HG03196 (cell line): ENCODE measurements around the gene SMARCAL1.

Experiments used
- ATAC-seq: cut with Tn5 transposase; IDR thresholded peaks from one replicate; pipeline ENCODE4 v1.9.1; 2021; ENCODE audit not compliant: unreplicated experiment

The SMARCAL1 gene

DNA sequence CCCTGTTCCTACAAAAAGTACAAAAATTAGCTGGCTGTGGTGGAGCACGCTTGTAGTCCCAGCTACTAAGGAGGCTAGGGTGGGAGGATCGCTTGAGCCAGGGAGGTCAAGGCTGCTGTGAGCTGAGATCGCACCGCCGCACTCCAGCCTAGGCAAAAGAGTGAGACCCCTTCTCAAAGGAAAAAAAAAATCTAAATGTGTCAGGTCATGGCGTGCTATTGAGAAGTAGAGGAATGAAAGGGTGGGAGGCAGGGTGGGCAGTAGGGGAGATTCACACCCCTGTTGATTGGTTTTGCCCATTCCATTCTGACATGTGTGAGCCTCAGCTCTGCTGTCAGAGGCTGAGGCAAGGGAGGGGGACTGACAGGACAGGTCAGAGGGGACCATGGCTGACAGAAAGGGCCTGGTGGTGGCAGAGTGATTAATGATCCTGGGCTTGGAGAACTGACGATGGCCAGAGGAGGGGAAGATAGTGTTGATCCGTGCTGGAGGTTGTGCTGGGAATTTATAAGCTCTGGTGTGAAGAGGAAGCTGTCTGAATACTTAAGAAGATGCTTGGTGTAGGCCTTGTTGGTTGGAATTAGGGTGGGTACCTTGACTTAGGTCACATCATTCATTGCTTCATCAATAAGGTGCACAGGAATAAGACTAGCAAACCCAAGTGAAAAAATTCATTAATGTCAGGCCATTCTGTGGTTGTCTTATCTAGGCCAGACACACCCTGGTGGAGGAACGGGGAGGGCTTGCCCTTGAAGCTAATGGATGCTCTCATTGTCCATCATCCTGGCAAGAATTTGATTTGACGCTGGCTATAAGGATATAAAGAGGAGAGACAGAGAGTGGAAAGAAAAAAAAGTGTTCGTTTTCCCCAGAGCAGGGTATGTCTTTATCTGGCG, 19.1 kb upstream of the SMARCAL1 start:
- no peak for ATAC-seq

DNA sequence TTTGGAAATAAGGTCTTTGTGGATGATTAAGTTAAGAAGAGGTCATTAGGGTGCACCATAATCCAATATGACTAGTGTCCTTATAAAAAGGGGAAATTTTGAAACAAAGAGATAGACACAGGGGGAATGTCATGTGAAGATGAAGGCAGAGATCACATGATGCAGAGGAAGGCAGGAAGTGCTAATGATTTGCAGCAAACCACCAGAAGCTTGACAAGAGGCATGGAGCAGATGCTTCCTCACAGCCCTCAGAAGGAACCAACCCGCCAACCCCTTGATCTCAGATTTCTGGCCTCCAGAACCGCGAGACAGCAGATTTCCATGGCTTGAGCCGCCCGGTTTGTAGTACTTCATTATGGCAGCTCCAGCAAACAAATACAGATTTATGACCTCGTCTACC, 17.4 kb upstream of the SMARCAL1 start:
- ATAC-seq = no peak

DNA sequence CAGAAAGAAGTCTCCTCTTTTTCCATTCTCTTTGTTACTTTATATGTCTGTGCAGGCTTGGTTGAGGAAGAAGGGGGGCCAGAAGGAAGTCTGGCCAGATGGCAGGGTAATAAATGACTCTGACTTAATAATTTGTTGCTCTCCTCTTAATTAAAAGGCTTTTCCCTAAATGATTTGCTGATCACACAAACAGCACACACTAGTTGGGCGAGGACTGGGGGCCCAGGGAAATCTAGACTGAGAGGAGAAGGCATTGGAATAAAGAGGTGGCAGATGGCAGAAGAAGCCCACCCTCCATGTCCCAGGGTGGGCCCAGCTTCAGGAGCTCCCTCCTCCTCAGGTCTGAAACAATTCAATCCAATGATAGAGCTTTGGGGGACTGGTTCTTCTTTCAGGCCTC, 12.7 kb upstream of the SMARCAL1 start:
- ATAC-seq = no peak

DNA sequence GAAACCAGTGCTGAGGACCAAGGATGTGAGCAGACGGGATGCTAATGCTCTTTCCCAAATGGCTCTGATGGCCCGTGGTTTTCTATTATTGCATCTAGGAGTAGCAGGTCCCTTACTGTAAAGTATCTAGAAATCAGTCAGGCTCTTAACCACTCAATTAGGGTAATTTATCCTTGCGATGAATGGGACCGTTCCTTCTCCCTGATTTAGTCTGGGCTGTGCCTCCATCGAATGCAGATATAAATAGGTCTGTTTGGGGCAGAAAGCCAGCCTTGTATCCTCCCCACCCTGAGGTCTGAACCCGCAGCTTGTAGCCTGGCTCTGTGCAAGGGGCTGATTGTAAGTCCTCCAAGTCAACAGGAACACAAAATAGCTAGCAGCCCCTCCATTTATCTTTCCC, 9.5 kb upstream of the SMARCAL1 start:
- ATAC-seq = no peak

DNA sequence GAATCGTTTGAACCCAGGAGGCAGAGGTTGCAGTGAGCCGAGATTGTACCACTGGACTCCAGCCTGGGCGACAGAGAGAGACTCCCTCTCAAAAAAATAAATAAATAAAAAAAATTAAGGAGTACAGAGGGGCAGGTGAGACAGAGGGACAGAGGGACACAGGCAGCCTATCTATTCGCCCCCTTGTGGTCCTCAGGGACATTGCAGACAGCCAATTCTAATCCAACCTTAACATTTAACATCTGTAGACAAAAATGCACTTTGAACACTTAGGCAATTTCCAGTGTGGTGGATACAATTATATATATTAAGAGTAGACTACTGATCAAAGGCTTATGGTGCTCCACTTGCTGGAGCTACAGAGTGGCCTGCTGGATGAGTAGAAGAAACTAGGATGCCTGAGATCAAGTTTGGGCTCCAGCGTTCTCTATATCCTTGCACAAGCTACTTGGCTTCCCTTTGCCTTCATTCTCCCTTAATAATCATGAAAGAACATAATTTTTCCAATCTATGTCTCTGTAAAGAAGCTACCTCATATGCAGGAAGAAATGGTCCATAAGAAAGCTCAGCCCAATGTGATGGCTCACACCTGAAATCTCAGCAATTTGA, 8.2 kb upstream of the SMARCAL1 start:
- ATAC-seq = no peak

DNA sequence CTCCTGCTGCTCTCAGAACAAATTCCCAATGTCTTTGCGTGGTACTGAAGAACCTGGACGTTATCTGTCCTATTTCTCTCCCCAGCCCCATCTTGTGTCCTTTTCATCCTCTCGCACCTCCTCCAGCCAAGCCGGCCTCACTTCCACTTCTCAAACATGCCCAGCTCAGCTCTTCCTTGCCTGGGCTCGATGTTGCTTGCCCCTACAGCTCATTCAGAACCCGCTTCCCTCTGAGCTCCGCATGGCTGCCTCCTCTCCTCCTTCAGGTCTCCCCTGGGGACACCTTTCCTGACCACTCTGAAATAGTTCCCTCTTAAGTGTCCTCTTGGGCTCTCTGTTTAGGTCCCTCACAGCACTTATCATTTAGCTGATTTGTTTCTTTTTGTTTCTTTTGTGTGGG, 6.7 kb upstream of the SMARCAL1 start:
- ATAC-seq = no peak

DNA sequence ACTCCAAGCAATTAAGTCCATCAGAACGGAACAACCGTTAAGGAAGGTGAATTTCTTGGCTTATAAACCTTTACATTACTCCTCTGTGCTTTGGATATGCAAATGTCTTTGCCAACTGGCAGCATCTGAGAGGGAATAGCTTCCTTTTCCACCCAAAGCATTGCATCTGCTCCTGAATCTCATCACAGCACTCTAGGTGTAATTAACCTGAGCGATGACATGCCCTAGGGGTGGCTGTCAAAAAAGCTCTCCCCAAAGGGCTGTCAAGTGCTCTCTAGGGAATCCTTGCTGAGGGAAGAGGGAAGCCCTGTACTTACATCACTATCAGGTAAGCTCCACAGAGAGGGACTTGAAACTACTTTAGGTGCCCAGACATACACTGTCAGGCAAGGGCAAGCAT, 5.5 kb upstream of the SMARCAL1 start:
- no peak for ATAC-seq

DNA sequence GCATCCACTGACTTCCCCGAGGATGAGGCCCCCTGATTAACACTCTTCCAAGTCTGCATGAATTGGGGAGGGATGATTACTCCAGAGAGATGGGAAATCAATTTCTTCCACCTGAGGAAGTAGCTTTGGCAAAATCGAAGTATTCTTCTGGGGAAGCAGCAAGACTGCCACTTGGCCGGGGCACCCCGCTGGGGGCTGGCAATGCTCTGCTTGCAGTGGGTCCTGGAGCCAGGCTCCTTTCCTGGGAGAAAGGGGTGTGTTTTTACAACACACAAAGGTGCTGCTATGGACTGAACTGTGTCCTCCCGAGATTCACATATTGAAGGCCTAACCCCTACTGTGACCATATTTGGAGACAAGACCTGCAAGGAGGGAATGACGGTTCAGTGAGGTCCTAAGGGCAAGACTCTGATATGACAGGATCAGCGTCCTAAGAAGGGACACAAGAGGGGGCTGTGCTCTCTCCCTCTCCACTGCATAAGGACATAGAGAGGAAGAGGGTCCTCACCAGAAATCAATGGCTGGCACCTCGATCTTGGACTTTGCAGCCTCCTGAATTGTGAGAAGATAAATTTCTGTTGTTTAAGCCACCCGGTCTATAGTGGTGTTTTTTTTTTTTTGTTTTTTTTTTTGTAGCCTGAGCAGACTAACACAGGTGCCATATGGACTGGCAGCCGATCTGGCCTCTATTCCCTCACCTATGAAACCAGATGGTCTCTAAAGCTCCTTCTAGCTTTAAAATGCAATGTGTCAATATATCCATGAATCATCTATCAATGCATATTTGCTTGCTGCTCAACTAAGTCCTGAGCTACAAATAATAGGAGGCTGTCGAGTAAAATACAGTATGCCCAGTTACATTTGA, 3.6 kb upstream of the SMARCAL1 start:
- no peak for ATAC-seq

DNA sequence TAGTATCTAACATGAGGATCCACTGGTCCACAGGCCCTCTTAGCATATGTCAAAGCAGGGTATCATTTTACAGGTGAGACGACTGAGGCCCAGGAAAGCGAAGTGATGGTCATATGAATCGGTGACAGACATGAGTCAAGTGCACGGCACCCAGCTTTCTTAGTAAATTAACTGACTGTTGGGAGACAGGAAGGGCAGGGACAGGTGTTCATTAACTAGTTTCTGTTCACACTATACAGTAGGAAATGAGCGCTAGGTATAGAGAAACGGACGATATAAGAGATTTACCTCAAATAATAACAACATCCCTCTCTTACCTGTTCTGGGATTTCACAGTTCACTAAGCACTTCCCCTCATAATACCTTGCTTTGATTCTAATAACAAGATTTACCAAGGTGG, 1.7 kb upstream of the SMARCAL1 start:
- no peak for ATAC-seq

DNA sequence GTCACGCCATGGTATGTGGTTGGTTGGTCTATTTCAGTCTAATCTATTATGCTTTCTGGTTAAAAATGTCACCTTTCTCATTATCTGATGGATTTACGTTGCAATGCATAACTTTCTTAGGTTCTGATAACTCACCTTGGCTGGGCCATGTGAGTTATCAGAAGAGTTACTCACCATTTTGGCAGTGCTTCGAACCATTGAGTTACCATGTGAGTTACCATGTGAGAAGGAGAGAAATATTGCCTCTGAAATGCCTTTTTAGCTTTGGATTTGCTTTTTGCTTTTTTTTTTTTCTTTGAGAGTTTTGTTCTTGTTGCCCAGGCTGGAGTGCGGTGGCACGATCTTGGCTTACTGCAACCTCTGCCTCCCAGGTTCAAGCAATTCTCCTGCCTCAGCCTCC, 1.6 kb downstream of the SMARCAL1 start:
- ATAC-seq = no peak

DNA sequence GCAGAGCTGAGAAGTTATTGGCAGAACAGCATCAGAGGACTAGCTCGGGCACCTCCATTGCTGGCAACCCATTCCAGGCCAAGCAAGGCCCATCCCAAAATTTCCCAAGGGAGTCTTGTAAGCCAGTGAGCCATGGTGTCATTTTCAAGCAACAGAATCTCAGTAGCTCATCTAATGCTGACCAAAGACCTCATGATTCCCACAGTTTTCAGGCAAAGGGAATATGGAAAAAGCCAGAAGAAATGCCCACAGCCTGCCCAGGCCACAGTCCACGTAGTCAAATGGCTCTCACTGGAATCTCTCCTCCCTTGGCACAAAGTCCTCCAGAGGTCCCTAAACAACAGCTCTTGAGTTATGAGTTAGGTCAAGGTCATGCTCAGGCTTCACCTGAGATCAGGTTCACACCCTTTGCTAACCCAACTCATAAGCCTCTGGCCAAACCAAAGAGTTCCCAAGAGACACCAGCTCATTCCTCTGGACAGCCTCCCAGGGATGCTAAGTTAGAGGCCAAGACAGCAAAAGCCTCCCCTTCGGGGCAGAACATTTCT, 2.6 kb downstream of the SMARCAL1 start:
- ATAC-seq = no peak

DNA sequence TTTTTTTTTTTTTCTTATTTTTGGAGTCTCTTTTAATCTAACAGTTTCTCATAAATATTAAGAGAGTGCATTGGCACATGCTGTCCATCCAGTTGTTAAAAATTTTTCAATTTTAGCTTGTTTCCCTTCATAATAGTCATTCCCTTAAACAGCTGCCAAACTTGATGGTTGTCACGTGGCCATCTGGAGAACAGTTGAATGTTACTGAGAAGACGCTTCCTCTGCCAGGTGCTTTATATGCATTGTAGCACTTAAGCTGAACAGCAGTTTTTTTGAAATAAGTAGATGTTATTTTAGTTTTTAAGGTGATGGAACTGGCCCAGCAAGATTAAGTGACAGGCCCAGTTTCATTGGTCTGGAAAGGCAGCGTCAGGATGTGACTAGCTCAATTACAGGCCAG, 3.3 kb downstream of the SMARCAL1 start:
- ATAC-seq = no peak

DNA sequence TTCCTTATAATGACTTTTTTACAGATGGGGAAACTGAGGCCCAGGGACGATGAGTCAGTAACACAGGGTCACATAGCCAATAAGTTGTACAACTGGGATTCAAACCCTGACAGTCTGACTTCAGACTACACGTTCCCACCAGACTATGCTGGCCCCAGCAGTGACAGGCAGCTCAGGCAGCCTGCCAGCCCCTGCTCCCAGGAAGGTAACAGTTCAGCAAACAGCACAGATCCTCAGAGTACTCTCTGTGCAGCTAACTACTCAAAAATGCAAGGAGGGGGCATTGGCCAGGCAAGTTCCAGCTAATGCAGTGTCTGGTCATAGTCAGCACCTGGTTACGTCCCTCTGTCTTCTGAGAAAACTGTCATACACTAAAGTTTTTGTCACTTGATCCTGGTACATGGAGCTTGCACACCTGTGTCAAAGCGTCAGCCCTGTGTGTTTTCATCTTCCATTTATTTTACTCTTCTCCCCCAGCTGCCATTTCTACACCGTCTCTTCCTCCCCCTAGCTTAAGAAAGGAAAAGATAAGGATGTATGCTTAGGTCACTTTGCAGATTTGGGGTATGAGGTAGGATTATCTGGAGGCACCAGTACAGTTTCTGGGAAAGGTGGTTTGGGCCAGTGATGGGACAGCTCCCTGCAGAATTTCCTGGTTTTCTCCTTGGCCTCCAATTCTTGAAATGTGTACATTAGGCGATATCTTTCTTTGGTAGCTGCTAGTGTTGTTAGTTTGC, 4.5 kb downstream of the SMARCAL1 start:
- no peak for ATAC-seq

DNA sequence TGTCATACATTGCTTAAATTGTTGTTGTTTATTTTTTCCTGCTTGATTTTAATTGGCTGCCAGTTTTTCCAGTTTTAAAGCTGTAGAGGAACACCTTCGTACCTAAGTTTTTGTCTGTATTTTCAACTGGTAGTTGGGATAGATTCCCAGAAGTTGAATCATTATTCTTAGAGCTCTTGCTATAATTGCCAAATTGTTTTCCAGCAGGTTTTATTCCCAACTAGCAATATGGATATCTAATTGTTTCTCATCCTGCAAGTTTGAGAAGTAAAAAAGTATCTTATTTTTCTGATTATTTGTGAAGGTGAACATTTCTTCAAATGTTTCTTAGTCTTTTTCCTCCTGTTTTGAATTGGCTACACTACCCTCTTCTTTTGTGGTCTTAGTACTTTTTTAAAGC, 6.7 kb downstream of the SMARCAL1 start:
- ATAC-seq = no peak

DNA sequence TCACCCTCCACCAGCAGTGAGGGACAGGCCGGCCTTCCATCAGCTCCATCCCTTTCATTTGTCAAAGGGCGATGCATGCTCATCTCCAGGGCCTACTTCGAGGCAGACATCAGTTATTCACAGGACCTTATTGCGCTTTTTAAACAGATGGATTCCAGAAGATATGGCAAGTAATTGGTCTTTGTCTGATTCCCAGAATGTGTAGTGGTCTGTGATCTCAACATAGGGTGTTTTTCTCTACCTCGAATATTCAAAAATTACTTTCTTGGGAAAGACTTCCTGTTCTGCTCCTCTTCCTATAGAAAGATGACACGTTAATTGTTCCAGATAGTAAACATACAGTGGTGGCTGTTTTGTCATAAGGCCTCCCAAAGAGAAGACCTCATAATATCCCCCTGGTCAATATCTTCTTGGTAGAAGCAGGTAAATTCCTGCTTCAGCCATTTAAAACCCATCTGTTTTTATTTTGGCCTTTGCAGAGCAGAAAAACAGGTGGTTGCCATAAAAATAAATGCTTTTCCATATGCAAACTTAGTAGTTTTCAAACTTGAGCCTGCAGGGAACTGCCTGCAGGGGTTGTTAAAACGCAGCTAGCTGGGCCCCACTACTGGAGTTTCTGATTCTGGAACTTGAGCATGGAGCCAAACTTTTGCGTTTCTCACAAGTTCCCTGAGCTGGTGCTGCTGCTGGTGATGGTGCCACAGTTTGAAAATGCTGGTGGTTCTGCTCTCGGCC, 8.2 kb downstream of the SMARCAL1 start:
- no peak for ATAC-seq

DNA sequence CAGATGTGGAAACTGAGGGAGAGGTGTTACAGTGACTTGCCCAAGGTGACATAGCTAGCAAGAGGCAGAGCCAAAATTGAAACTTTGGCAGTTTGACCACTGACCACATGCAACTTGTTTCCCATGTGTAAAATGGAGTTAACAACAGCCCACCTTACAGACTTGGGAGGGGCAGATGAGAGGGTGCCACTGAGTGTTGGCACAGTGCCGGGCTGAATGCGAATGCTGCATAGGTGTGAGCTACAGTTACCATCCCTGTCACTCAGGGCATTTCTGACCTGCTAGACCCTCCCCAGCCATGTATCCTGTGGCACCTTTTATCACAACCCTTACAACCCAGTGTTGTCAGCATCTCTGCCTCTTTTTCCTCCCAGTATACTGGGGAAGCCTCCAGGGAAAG, 10.8 kb downstream of the SMARCAL1 start:
- ATAC-seq = no peak

DNA sequence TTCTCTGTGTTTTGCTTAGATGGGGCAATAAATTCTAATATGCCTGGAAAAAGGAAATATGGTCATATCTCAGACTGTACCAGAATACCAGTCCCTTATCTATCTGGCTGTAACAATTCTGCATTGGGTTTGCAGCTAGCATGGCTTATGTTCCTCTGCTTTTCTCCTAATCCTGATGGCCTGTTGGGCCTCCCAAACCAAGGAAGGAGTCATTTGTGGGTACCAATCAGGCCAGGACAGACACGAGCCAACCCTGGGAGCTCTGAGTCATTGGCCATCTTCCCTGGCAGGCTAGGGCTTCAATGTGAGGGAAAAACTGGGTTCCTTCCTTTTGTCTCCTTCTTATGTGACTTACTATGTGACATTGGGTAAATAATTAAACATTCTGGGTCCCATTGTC, 12.0 kb downstream of the SMARCAL1 start:
- no peak for ATAC-seq

DNA sequence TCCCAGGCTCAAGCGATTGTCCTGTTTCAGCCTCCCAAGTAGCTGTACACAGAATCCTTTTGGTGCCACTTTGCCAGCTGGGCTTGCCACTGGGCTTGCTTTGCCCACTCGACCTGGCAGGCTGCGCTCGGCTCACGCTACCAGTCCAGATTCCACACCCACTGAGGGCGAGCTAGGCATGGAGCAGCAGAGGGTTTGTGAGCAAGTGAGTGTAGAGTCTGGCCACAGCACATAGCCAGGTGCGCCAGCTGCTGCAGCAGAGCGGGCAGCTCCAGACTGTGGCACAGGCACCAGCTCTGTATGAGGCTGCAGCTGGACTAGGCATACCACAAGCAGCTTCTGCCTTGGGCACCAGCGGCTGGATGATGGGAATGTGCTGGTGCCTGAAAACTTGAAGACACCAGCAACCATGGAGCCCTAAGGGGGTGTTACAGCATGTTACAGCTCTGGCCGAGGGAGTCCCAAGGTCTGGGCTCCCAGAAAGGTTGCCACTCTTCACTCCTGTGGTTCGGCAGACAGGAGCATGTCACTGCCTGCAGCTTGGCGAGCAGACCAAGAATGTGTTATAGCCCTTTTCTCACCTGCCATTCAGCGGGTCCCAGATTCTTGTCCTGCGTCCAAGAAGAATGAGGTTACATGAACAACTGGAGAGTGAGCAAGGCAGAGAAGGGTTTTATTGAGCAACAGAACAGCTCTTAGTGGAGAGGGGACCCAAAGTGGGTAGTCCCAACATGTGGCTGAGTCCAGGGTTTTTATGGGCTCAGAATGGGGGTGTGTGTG, 12.9 kb downstream of the SMARCAL1 start:
- ATAC-seq = no peak

DNA sequence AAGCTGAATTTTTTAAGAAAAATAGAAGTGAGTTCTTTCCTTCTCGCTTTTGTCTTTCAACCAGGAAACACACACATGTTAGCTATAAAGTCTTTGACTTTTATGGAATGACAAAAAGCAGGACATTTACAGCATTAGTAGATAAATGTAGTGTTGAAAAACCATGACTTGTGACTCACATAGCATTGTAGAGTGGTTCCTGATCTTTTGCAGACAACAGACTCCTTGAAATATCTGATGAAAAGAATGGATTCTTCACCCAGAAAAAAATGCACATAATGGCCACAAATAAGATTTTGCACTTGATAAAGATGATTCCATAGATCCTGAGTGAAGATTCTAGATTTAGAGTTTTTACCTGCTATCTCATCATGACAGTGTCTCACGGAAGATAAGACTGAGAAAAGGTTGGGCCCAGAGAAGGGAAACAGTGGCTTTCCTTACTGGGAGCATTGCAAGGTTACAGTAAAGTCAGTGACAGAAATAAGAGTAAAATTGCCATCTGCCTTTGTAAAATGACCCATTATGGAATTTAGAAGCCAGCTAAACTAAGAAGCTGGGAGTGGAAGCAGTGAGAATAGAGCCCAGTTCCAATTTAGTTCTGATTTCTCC, 14.0 kb downstream of the SMARCAL1 start:
- no peak for ATAC-seq
